K562 (cell line): Measurements from ENCODE around the gene TIMM17A. TPM values are rescaled to one million over a fixed set of nuclear protein-coding genes. Genes with fewer than 3 reads are reported as not detected.
A peak's percentile ranks its signal among the peaks of the same experiment; 100 is the strongest.

Source experiments
- CBX5 ChIP-seq: IDR thresholded peaks from 2 replicates; pipeline ENCODE4 v1.6.1; 2014; ENCODE audit warnings: low read depth, borderline replicate concordance
- HDAC3 ChIP-seq: fragments of 450-650 bp; IDR thresholded peaks from 2 replicates; pipeline ENCODE4 v1.6.1; 2018; ENCODE audit warnings: borderline replicate concordance, mild to moderate bottlenecking, moderate library complexity; ENCODE audit not compliant: partially characterized antibody
- HDAC6 ChIP-seq: IDR thresholded peaks from 2 replicates; pipeline ENCODE4 v1.6.1; 2012; ENCODE audit warnings: low read depth, mild to moderate bottlenecking, control low read depth, inconsistent platforms, low read length, moderate library complexity
- HEY1 ChIP-seq: fragments of 250-450 bp; sonication (Bioruptor Pico); IDR thresholded peaks from 2 replicates; pipeline ENCODE4 v1.5.0; 2020; ENCODE audit warnings: mild to moderate bottlenecking, moderate library complexity, borderline replicate concordance
- ILK ChIP-seq: fragments of 450-650 bp; IDR thresholded peaks from 2 replicates; pipeline ENCODE4 v1.6.1; 2016; ENCODE audit warnings: missing genetic modification characterization, low read depth, mild to moderate bottlenecking, missing compliant biosample characterization, moderate library complexity, borderline replicate concordance
- JUND ChIP-seq, 2 experiments: IDR thresholded peaks; 2 replicates in 1 of 2; 3 replicates in 1 of 2; pipeline ENCODE4 v1.6.1; 2011; ENCODE audit warnings: borderline replicate concordance in 2 of 2, low read depth in 2 of 2, low read length in 2 of 2, improper control_type of control experiment in 1 of 2, missing biosample characterization in 1 of 2, missing genetic modification characterization in 1 of 2, missing genetic modification reagents in 1 of 2
- MEF2A ChIP-seq: IDR thresholded peaks from 2 replicates; pipeline ENCODE4 v1.6.1; 2011; ENCODE audit warnings: low read depth, mild to moderate bottlenecking, low read length, moderate library complexity; ENCODE audit not compliant: control insufficient read depth
- NCOR1 ChIP-seq: fragments of 450-650 bp; IDR thresholded peaks from 2 replicates; pipeline ENCODE4 v1.6.1; 2016; ENCODE audit warnings: mild to moderate bottlenecking, moderate library complexity
- NFYB ChIP-seq: IDR thresholded peaks from 2 replicates; pipeline ENCODE4 v1.6.1; 2011; ENCODE audit warnings: mild to moderate bottlenecking, moderate library complexity; ENCODE audit not compliant: insufficient read length; ENCODE audit errors: extremely low read depth
- NR0B1 ChIP-seq: fragments of 450-650 bp; IDR thresholded peaks from one replicate; pipeline ENCODE4 v1.6.1; 2018; ENCODE audit warnings: mild to moderate bottlenecking, moderate library complexity; ENCODE audit not compliant: partially characterized antibody
- NR2C2 ChIP-seq, 2 experiments: fragments of 200-800 bp in 1 of 2; sonication (Bioruptor generic) in 1 of 2; sonication (generic) in 1 of 2; formaldehyde crosslinking in 1 of 2; IDR thresholded peaks; 2 replicates each; pipeline versions ENCODE4 v1.6.1 to v1.8.0; 2016 to 2022; ENCODE audit warnings: mild to moderate bottlenecking in 1 of 2, missing compliant biosample characterization in 1 of 2, missing genetic modification characterization in 1 of 2, missing genetic modification reagents in 1 of 2
- RHOXF2B ChIP-seq: fragments of 250-450 bp; sonication (Bioruptor Pico); conservative IDR thresholded peaks from 2 replicates; pipeline ENCODE4 v1.5.1; 2021
- SMAD4 ChIP-seq: fragments of 250-450 bp; sonication (Bioruptor Pico); conservative IDR thresholded peaks from 2 replicates; pipeline ENCODE4 v1.8.0; 2021; ENCODE audit warnings: inconsistent platforms, mild to moderate bottlenecking, moderate library complexity
- TAL1 ChIP-seq: fragments of 450-650 bp; IDR thresholded peaks from 2 replicates; pipeline ENCODE4 v1.6.1; 2016; ENCODE audit warnings: mild to moderate bottlenecking
- VEZF1 ChIP-seq: fragments of 200-800 bp; sonication (Bioruptor generic); IDR thresholded peaks from 2 replicates; pipeline ENCODE4 v1.6.1; 2017; ENCODE audit warnings: missing genetic modification characterization, missing compliant biosample characterization
- ZNF121 ChIP-seq: sonication (generic); formaldehyde crosslinking; conservative IDR thresholded peaks from 2 replicates; pipeline ENCODE4 v1.8.0; 2022; ENCODE audit warnings: missing genetic modification reagents
- ZNF740 ChIP-seq, 3 experiments: fragments of 200-800 bp in 1 of 3; sonication (Bioruptor generic) in 1 of 3; sonication (generic) in 1 of 3; formaldehyde crosslinking in 1 of 3; IDR thresholded peaks; 2 replicates each; pipeline versions ENCODE4 v1.6.1 to v1.8.0; 2016 to 2022; ENCODE audit warnings: mild to moderate bottlenecking in 2 of 3, missing compliant biosample characterization in 2 of 3, missing genetic modification characterization in 2 of 3, missing genetic modification reagents in 1 of 3
- polyA plus RNA-seq, 8 experiments: library from polyadenylated mRNA; depleted of rRNA in 4 of 8; stranded (reverse) in 5 of 8; unstranded in 3 of 8; fragments of >200 nt; fragmentation: Nextera tagmentation in 2 of 8; fragmentation: Illumina TruSeq in 1 of 8; extraction: Ambion mirVana in 2 of 8; extraction: Trizol in 1 of 8; gene quantifications; 2 replicates each; pipeline versions ENCODE4 v1.2.1 to v1.2.3, GENCODE V29; 2011 to 2014; ENCODE audit warnings: inconsistent platforms in 1 of 8, missing spikeins in 1 of 8
- total RNA-seq, 7 experiments: library from RNA; depleted of rRNA in 6 of 7; stranded (reverse); fragments of >200 nt in 6 of 7; fragmentation: Illumina TruSeq in 2 of 7; extraction: Trizol in 2 of 7; gene quantifications; 2 replicates each; pipeline versions ENCODE4 v1.2.1 to v1.2.3, GENCODE V29; 2011 to 2021; ENCODE audit warnings: low replicate concordance in 1 of 7
- TF ChIP-seq, protein P1 (sequence below): fragments of 250-450 bp; sonication (Bioruptor Pico); IDR thresholded peaks from 2 replicates; pipeline ENCODE4 v1.8.0; 2021; ENCODE audit warnings: borderline replicate concordance, mild to moderate bottlenecking, moderate library complexity; ENCODE audit not compliant: poor library complexity, severe bottlenecking
- TF ChIP-seq, protein P2 (sequence below): fragments of 450-650 bp; IDR thresholded peaks from 2 replicates; pipeline ENCODE4 v1.6.1; 2017; ENCODE audit warnings: antibody characterized with exemption

TIMM17A gene
- total and polyA plus RNA-seq, 9 of the 15 experiments (the other 6 are each of a cell fraction or from before 2014, with no cell fraction given), result 116 to 744 (median 180) TPM

DNA sequence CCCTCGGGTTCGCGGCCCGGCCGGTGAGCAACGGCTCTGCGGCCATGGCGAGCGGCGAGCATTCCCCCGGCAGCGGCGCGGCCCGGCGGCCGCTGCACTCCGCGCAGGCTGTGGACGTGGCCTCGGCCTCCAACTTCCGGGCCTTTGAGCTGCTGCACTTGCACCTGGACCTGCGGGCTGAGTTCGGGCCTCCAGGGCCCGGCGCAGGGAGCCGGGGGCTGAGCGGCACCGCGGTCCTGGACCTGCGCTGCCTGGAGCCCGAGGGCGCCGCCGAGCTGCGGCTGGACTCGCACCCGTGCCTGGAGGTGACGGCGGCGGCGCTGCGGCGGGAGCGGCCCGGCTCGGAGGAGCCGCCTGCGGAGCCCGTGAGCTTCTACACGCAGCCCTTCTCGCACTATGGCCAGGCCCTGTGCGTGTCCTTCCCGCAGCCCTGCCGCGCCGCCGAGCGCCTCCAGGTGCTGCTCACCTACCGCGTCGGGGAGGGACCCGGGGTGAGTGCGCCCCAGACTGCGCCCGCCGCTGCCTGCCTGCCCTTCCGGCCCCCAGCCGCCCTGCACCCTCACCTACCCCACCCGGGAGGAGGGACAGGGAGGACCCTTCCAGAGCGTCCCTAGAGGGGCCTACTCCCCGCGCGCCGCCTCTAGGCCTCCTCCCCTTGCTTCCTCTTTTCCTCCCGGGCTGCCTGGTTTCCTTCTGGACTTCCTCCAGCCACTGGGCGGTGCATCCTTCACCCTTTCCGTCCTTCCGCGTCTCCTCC, 27.5 kb downstream of the TIMM17A start, which contains the start of gene RNPEP (continued):
- TF ChIP-seq HDAC6, result 0 out of 2 replicates have a peak, but pooled peaks have one; percentile 24
- no peak for TF ChIP-seq NCOR1
- TF ChIP-seq MEF2A, result no peak
- no peak for TF ChIP-seq ILK (tag)
- no peak for TF ChIP-seq TAL1
- TF ChIP-seq NR2C2 (CRISPR knock-in tag; IDR thresholded peaks at IDR 0.05), result peak; percentile 75; the same call in 1 of the 2 replicates
- TF ChIP-seq NR2C2 (tag; IDR thresholded peaks at IDR 0.05), result peak; percentile 80
- TF ChIP-seq, protein P1, sequence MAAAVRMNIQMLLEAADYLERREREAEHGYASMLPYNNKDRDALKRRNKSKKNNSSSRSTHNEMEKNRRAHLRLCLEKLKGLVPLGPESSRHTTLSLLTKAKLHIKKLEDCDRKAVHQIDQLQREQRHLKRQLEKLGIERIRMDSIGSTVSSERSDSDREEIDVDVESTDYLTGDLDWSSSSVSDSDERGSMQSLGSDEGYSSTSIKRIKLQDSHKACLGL (CRISPR knock-in tag), result no peak
- no peak for TF ChIP-seq NR0B1
- TF ChIP-seq, protein P2, sequence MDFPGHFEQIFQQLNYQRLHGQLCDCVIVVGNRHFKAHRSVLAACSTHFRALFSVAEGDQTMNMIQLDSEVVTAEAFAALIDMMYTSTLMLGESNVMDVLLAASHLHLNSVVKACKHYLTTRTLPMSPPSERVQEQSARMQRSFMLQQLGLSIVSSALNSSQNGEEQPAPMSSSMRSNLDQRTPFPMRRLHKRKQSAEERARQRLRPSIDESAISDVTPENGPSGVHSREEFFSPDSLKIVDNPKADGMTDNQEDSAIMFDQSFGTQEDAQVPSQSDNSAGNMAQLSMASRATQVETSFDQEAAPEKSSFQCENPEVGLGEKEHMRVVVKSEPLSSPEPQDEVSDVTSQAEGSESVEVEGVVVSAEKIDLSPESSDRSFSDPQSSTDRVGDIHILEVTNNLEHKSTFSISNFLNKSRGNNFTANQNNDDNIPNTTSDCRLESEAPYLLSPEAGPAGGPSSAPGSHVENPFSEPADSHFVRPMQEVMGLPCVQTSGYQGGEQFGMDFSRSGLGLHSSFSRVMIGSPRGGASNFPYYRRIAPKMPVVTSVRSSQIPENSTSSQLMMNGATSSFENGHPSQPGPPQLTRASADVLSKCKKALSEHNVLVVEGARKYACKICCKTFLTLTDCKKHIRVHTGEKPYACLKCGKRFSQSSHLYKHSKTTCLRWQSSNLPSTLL, result no peak
- no peak for TF ChIP-seq ZNF121 (CRISPR knock-in tag)
- TF ChIP-seq SMAD4, result peak; percentile 72
- TF ChIP-seq HDAC3, result no peak
- no peak for TF ChIP-seq RHOXF2B
- peak; percentile 63 for TF ChIP-seq ZNF740 (CRISPR knock-in tag; IDR thresholded peaks at IDR 0.05)
- no peak for TF ChIP-seq ZNF740 (tag; IDR thresholded peaks at IDR 0.05)
- no peak for TF ChIP-seq CBX5
- 0 out of 2 replicates have a peak, but pooled peaks have one; percentile 46 for TF ChIP-seq VEZF1 (CRISPR knock-in tag)
- TF ChIP-seq HEY1 (CRISPR knock-in tag), result no peak
- peak; percentile 30; the same call in 1 of the 2 replicates for TF ChIP-seq JUND (IDR thresholded peaks at IDR 0.05; ENCODE audit: borderline replicate concordance, low read depth, low read length)
- TF ChIP-seq JUND (tag; IDR thresholded peaks at IDR 0.05; ENCODE audit: borderline replicate concordance, low read depth, low read length), result no peak; the same call in 2 of the 3 replicates
- no peak for TF ChIP-seq NFYB
